ENCODE results near the gene ARL8A.

Gene ARL8A

GRCh38 chr1:202131956-202132821 lies 12.3 kb downstream of the ARL8A start:
- H4K20me1 ChIP-seq (ENCODE audit: insufficient read depth, low read length, poor library complexity, severe bottlenecking), result peaks cover 4% of the 10 kb centered on the region
- TF ChIP-seq CTCF (conservative IDR thresholded peaks at IDR 0.05; ENCODE audit: low read length) (no peak), EZH2phosphoT487 (IDR thresholded peaks at IDR 0.05; ENCODE audit: borderline replicate concordance) (no peak)

GRCh38 chr1:202130816-202131522 lies 13.6 kb downstream of the ARL8A start:
- no peak overlapping the region for H3K4me2 ChIP-seq (ENCODE audit: low read depth, low read length, poor library complexity, severe bottlenecking)
- TF ChIP-seq EZH2phosphoT487 (IDR thresholded peaks at IDR 0.05; ENCODE audit: borderline replicate concordance), result no peak
- no peak for TF ChIP-seq CTCF (conservative IDR thresholded peaks at IDR 0.05; ENCODE audit: low read length)
- peaks cover 30% of the 10 kb centered on the region; the same call in 1 of the 2 replicates for H3K36me3 ChIP-seq (ENCODE audit: insufficient read depth, low read length)
- no peaks in the 10 kb centered on the region for H3F3A ChIP-seq (ENCODE audit: low read depth)
- H3K79me2 ChIP-seq (ENCODE audit: insufficient read depth, low read length), result no peaks in the 10 kb centered on the region
- peaks cover 4% of the 10 kb centered on the region for H4K20me1 ChIP-seq (ENCODE audit: insufficient read depth, low read length, poor library complexity, severe bottlenecking)
- no peak overlapping the region for H2AFZ ChIP-seq (ENCODE audit: low read length)
- no peaks in the 10 kb centered on the region for H3K9me3 ChIP-seq (ENCODE audit: insufficient read depth, low read depth, low read length)
- no peak overlapping the region for H3K9ac ChIP-seq (ENCODE audit: low read depth, low read length, poor library complexity, severe bottlenecking)
- H3K9me2 ChIP-seq (replicated peaks; ENCODE audit: low read depth, low read length), result no peaks in the 10 kb centered on the region
- H3K4me1 ChIP-seq (ENCODE audit: insufficient read depth, low read length, poor library complexity, severe bottlenecking), result no peaks in the 10 kb centered on the region
- H3K4me3 ChIP-seq (ENCODE audit: low read length, poor library complexity, severe bottlenecking), result no peak overlapping the region
- H3K27me3 ChIP-seq (ENCODE audit: insufficient read depth, low read length, poor library complexity, severe bottlenecking), result no peaks in the 10 kb centered on the region

More at GRCh38 chr1:202131956-202132821, 12.3 kb downstream of the ARL8A start:
- H3K4me2 ChIP-seq (ENCODE audit: low read depth, low read length, poor library complexity, severe bottlenecking), result no peak overlapping the region
- no peaks in the 10 kb centered on the region for H3K9me2 ChIP-seq (replicated peaks; ENCODE audit: low read depth, low read length)
- H3K4me1 ChIP-seq (ENCODE audit: insufficient read depth, low read length, poor library complexity, severe bottlenecking), result no peaks in the 10 kb centered on the region
- no peaks in the 10 kb centered on the region for H3K79me2 ChIP-seq (ENCODE audit: insufficient read depth, low read length)
- H3F3A ChIP-seq (ENCODE audit: low read depth), result no peaks in the 10 kb centered on the region
- no peak overlapping the region for H2AFZ ChIP-seq (ENCODE audit: low read length)
- H3K27me3 ChIP-seq (ENCODE audit: insufficient read depth, low read length, poor library complexity, severe bottlenecking), result no peaks in the 10 kb centered on the region
- H3K36me3 ChIP-seq (ENCODE audit: insufficient read depth, low read length), result peaks cover 30% of the 10 kb centered on the region; the same call in 1 of the 2 replicates
- no peak overlapping the region for H3K9ac ChIP-seq (ENCODE audit: low read depth, low read length, poor library complexity, severe bottlenecking)
- H3K9me3 ChIP-seq (ENCODE audit: insufficient read depth, low read depth, low read length), result no peaks in the 10 kb centered on the region
- H3K4me3 ChIP-seq (ENCODE audit: low read length, poor library complexity, severe bottlenecking), result no peak overlapping the region

GRCh38 chr1:202130297-202130721 lies 14.2 kb downstream of the ARL8A start:
- no peak overlapping the region for H3K9ac ChIP-seq (ENCODE audit: low read depth, low read length, poor library complexity, severe bottlenecking)
- no peaks in the 10 kb centered on the region for H3K79me2 ChIP-seq (ENCODE audit: insufficient read depth, low read length)
- no peaks in the 10 kb centered on the region for H3K9me3 ChIP-seq (ENCODE audit: insufficient read depth, low read depth, low read length)
- H3K4me1 ChIP-seq (ENCODE audit: insufficient read depth, low read length, poor library complexity, severe bottlenecking), result no peaks in the 10 kb centered on the region
- H2AFZ ChIP-seq (ENCODE audit: low read length), result no peak overlapping the region
- peaks cover 30% of the 10 kb centered on the region; the same call in 1 of the 2 replicates for H3K36me3 ChIP-seq (ENCODE audit: insufficient read depth, low read length)
- H3K27me3 ChIP-seq (ENCODE audit: insufficient read depth, low read length, poor library complexity, severe bottlenecking), result no peaks in the 10 kb centered on the region
- H3K4me3 ChIP-seq (ENCODE audit: low read length, poor library complexity, severe bottlenecking), result no peak overlapping the region
- H3K9me2 ChIP-seq (replicated peaks; ENCODE audit: low read depth, low read length), result no peaks in the 10 kb centered on the region
- TF ChIP-seq CTCF (conservative IDR thresholded peaks at IDR 0.05; ENCODE audit: low read length) (no peak), EZH2phosphoT487 (IDR thresholded peaks at IDR 0.05; ENCODE audit: borderline replicate concordance) (no peak)
- H3K4me2 ChIP-seq (ENCODE audit: low read depth, low read length, poor library complexity, severe bottlenecking), result no peak overlapping the region
- peaks cover under 1% of the 10 kb centered on the region for H4K20me1 ChIP-seq (ENCODE audit: insufficient read depth, low read length, poor library complexity, severe bottlenecking)
- no peaks in the 10 kb centered on the region for H3F3A ChIP-seq (ENCODE audit: low read depth)

All from Loucy (cell line).